HG03064 (cell line): ENCODE measurements around the gene HCST.
"Not testable (repeated sequence)": the region's sequence is repeated elsewhere in the genome, so short reads cannot be mapped to it uniquely, and the experiment has no call there.

Experiments used
- ATAC-seq: cut with Tn5 transposase; IDR thresholded peaks from one replicate; pipeline ENCODE4 v1.9.1; 2021; ENCODE audit warnings: low read depth; ENCODE audit not compliant: unreplicated experiment

The HCST gene

DNA sequence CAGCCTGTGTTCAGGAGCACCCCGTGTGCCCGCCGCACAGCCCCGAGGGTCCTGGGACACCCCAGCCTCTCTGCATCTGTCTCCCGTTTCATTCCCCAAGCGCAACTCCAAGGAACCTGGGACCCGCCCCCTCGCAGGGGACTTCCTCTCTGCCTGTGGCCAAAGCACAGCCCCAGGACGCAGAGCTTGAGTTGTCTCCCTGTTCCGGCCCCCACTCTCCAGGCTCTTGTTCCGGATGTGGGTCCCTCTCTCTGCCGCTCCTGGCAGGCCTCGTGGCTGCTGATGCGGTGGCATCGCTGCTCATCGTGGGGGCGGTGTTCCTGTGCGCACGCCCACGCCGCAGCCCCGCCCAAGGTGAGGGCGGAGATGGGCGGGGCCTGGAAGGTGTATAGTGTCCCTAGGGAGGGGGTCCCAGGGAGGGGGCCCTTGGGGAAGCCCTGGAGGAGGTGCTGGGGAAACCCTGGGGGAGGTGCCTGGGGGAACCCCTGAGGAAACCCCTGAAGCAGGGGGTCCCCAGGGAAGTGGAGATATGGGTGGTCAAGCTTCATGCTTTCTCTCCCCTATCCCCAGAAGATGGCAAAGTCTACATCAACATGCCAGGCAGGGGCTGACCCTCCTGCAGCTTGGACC is 1.3 kb downstream of the HCST start:
- peak; percentile 37 for ATAC-seq

DNA sequence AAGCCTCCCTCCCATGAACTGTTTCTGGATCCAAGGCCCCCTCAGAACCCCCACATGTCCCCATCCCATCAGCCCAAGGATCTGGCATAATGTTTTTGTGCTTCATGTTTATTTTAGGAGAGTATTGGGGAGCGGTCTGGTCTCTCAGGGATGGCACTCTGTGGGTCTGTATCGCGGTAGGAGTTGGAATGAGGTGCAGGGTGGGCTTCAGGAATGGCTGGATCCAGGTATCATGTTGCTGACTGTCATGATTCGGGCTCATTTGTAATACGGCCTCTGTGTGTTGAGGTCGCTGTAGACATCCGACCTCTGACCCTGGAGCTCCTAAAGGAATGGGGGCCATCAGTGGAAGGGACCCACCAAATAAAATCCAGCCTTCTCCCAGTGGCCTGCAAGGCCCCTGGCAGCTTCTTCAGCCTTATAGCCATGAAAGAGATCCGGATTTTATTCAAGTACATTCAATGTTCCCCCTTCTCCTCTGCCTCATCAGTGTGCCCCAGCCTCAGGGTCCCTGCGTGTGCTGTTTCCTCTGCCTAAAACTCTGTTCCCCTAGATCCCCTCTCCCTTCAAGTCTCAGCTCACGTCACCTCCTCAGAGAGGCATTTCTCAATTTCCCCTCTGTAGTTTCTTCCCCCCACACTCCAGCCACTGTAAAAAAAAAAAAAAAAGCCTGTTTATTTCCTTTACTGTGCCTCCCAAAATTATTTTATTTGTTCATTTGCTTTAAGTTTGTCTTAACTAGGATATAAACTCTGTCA is 2.2 kb downstream of the HCST start:
- no peak for ATAC-seq

DNA sequence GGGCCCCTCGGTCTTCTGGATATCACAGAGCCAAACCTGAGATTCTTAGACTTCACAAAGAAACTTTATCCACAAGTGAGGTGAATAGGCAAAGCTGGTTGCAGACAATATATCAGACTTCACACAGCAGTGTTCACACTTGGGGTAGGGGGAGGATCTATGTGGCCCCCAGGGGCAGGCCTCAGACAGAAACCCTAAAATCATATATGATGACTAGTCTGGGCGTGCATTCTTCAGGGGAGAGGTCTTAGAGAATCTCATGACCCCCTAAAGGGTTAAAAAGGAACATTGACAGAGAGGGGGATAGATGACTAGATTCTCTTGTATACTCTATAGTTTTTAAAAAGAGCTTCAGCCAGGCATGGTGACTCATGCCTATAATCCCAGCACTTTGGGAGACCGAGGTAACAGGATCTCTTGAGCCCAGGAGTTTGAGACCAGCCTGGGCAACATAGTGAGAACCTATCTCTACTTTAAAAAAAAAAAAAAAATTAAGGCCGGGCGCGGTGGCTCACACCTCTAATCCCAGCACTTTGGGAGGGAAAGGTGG is 2.9 kb downstream of the HCST start:
- no peak for ATAC-seq

DNA sequence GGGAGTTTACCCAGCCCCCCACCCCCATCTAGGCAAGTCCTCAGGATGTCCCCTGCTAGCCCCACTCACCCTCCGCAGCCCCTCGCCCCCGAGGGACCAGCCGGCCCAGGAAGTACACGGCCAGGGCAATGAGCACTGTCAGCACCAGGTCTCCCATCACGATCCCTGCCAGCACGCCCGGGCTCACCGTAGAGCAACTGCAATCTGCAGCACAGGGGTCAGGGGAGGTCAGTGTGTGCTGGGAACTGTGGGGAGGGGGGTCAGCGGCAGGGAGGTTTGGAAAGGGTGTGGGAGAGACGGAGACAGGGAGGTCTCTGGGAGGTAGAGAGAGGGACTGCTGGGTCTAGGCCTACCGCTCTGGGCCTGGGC is 5.0 kb downstream of the HCST start:
- ATAC-seq = no peak

DNA sequence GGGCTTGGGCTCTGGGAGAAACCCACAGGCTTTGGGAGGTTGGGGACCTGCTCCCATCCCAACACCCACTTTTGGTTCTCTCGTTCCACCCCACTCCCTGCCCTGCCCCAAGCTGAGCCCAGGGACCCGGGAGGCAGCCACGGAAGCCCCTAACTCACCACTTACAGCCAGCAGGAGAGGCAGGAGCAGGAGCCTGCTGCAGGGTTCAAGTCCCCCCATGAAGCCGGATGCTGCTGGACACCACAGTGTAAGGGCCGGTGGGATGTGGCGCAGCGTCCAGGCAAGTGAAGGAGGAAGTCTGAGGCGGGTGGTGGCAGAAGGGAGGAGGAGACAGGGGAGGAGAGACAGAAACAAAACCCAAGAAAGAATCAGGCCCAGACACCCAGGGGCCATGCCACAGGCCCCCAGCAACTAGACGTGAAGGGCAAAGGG is 5.7 kb downstream of the HCST start, which contains the start of gene TYROBP:
Gene TYROBP (minus strand): TSS at position 286 of the 432 bp plus-strand sequence. CDS start 67 bp downstream, at position 219.
- ATAC-seq = no peak

DNA sequence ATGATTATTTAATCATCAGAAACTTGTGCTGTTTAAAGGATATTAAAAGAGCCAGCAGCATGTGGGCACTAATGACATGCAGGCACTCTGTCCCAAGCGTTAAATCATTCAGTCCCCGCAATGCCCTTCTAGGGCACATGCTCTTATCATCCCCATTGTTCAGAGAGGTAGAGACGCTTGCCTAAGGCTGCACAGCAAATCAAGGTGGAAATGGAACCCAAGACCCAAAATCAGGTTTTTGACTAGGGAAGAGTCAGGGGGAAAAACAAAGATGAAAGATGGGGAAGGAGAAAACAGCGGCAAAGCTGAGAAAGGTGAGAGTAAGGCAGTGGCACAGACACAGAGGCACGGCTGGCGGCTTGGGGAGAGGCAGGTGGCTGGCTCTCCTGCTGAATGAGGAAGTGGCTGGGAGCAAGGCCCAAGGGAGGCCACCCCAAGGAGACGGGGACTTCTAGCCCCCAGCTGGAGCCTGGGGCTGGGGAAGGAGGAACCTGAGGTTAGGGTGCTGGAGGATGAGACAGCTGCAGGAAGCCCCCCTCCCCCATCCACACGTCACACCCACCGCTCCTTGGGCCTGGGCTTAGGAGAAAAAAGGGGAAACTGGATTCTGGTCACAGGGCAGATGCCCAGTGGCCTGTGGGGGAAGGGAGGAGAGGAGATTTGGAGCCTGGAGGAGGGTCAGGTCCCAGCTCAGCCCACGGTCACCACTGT is 6.8 kb downstream of the HCST start:
- ATAC-seq = no peak

DNA sequence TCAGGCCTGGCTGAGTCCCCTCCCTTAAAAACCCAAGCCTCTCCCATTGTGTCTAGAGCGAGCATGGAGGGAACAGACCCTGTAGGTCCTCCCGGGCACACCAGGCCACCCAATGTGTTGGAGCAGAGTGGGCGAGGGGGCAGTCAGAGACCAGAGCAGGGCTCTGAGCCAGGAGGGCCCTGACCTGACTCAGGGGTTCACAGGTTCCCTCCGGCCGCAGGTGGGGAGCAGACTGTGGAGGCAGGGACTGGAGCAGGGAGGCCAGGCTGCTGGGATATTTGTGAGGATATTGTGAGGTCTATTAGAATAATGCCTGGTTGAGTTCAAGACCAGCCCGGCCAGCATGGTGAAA is 7.3 kb downstream of the HCST start:
- no peak for ATAC-seq

DNA sequence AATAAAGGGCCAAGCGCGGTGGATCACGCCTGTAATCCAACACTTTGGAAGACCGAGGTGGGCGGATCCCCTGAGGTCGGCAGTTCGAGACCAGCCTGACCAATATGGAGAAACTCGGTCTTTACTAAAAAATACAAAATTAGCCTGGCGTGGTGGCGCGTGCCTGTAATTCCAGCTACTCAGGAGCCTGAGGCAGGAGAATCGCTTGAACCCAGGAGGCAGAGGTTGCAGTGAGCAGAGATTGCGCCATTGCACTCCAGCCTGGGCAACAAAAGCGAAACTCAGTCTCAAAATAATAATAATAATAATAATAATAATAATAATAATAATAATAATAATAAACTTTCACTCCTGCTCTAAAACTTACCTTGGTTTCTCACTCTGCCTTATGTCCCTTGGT is 8.0 kb downstream of the HCST start:
- not testable (repeated sequence) for ATAC-seq

DNA sequence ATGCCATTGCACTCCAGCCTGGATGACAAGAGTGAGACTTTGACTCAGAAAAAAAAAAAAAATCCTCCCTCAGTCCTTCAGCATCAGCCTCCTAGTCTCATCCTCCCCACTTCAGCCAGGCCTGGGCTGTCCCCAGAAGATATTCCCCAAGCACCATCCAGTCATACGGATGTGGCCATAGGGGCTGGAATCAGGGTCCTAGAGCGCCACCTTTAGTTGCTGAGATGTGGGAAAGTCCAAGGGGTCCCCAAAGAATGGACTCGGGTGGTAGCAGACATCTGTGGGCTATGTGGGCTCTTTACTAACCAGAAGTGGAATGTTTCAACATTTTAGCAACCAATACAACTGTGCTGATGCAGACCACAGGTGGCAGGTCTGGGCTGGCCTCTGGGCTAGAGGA is 8.8 kb downstream of the HCST start:
- ATAC-seq = no peak

DNA sequence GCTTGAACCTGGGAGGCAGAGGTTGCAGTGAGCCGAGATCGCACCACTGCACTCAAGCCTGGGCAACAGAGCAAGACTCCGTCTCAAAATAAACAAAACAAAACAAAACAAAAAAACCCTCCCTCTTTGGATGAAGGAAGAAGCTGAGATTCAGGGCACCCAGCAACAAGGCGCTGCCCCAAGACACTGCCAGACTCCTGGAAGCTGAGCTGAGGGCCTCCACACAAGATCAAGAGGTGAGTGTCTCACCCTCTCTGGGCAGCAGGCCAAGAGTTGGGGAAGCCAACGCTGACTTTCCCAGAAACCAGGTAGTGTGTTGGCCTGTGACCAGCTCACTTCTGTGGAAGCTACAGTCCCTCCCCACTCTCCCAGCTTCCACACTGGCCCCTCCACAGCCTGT is 9.5 kb downstream of the HCST start:
- ATAC-seq = no peak

DNA sequence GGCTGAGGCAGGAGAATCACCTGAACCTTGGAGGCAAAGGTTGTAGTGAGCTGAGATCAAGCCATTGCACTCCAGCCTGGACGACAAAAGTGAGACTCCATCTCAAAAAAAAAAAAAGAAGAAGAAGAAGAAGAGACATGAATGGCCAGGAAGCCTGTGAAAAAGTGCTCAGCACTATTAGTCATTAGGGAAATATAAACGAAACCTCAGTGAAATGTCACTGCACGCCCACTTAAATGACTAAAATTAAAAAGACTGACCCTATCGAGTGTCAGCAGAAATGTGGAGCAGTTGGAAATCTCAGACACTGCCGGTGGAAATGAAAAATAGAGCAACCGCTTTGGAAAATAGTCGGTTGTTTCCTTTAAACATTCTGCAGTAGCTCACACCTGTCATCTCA is 11.3 kb downstream of the HCST start:
- ATAC-seq = no peak

DNA sequence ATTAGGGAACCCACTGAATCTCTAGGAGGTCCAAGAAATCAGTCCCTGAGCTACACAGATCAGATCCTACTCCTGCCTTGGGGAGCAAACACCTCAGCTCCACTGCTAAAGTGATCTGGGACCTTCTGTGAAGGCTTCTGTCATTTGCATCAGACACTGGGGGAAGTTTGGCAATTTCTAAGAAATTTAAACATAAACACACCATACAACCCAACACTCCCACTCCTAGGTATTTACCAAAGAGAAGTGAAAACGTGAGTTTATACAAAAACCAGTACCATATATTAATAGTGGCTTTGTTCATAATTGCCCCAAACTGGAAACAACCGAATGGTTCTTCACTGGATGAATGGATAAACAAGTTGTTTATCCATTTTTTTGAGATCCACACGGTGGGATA is 13.1 kb downstream of the HCST start:
- ATAC-seq = no peak

DNA sequence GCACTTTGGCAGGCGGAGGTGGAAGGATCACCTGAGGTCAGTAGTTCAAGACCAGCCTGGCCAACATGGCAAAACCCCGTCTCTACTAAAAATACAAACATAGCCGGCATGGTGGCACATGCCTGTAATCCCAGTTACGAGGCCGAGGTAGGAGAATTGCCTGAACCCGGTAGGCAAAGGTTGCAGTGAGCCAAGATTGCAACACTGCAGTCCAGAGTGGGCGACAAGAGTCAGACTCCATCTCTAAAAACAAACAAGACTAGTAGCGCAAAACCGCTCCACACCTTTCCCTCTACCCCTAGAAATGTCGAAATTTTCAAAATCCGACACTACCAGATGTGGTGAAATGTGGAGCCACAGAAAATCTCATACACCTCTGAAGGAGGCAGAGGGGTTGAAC is 17.0 kb downstream of the HCST start:
- ATAC-seq = no peak

DNA sequence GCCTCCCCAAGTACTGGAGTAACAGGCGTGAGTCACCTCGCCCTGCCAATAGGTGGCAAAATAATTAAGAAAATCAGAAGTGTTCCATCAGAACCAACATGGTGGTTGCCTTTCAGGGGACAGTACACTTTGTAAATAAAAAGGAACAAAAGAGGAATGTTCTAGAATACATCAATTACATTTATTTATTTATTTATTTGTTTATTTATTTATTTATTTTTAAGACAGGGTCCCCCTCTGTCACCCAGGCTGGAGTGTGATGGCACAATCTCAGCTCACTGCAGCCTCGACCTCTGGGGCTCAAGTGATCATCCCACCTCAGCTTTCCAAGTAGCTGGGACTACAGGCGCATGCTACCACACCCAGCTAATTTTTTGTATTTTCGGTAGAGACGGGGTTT is 18.7 kb downstream of the HCST start:
- ATAC-seq = no peak

DNA sequence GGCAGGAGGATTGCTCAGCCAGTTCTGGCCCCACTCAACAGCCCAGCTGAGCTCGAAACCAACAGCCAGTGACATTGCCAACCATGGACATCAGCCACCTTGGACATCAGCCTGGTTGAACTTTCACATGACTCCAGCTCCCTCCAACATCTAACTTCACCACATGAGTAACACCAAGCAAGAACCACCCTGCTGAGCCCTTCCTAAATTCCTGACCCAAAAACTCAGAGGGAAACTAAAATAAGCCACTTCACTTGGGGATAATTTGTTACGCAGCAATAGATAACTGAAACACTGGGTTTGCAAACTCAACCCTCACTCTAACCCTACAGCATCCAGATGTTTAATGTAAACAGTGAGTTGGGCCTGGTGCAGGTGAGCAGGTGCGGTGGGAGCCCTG is 23.2 kb downstream of the HCST start:
- ATAC-seq = no peak

DNA sequence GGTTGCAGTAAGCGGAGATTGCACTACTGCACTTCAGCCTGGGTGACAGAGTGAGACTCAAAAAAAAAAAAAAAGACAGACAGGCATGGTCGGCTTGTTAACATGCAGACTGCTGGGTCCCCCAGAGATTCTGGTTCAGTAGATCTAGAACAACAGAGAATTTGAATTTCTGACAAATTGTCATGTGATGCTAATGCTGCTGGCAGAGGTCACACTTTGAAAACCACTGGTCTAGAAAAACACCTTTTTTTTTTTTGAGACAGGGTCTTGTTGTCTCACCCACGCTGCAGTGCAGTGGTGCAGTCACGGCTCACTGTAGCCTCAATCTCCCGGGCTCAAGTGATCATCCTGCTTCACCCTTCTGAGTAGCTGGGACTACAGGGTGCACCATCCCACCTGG is 26.2 kb downstream of the HCST start:
- ATAC-seq = no peak

DNA sequence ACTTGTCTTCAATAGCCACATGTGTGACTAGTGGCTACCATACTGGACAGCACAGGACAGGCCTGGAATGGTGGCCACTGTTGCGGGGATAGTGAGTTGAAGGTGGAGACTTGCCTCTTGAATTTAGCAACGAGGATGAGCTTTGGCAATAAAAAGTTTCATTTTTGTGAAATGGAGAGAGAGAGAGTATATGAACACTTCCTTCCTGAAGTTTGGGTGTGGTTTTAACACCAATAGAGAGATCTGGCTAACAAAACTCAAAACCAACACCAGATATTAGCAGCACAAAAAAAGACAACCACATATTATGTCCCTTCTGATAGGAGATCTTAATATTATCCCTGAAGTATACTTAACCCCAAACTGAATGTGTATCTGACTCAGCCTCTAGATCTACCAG is 27.5 kb downstream of the HCST start:
- no peak for ATAC-seq

DNA sequence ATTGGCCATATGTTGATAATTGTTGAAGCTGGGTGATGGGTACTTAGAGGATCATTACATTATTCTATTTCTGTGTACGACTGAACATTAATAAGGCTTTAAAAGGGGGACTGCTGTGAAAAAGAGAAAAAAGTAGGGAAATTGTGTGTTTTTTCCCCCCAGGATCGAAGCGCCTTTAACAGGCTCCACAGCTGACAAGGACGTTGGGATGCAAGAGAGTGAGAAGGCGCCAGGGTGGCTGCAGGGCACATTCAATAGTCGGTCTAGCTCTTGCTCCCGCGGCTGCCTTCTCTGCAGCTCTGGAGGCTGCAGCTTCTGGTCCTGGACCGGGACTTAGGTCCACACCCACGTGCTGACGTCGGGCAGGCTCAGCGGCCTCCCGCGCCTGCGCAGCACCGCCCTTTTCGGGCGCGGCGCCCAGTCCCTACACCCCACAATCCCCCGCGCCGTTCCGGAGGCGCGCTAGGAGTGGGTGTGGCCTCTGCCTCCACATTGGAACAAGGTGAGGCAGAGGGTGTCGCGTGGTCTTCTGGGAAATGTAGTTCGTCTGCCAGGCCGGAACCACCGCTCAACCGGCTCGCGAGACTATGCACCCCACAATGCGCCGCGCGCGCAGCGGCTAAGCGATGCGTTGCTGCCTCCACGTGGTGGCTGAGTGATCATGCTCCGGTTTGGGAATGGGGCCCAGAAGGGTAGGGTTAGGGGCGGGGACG is 29.0 kb downstream of the HCST start:
- ATAC-seq = peak; percentile 86

DNA sequence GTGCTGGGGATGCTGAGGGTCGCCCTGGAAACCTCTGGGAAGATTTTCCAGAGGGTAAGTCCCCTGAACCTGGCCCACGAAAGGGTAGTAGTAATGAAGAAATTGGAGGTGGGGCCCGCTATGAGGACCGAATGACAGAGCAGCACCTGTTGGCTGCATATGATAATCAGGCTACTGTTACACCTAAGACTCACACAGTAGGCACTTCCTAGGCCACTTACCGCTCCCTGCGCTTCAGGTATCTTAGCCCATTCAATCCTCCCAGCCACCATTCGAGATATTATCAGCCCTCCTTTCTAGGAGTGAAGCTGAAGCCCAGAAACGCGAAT is 29.5 kb downstream of the HCST start:
- ATAC-seq = no peak

DNA sequence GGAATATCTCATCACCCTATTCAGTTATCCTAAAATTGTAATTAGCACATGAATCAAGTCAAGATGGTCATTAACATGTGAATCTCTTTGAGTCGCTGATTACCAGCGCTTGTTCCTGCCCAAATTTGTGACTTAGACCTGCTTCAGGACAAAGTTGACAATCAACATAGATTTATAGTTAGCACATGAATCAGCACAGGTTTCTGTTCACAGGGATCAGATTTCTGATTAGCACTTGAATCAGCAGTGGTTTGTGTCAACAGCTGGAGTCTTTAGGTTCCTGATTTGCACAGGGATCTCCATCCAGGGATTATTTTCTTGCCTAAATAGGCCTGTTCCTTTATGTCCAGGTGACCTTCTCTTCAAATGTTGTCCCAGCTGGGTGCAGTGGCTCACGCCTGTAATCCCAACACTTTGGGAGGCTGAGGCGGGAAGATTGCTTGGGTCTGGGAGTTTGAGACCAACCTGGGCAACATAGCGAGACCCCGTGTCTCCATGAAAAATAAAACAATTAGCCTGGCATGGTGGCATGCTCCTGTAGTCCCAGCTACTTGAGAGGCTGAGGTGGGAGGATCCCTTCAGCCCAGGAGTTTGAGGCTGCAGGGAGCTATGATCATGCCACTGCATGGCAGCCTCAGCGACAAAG is 30.1 kb downstream of the HCST start:
- no peak for ATAC-seq
